WTC11 (cell line): ENCODE results near the gene CRELD2. TPM values are rescaled to one million over a fixed set of nuclear protein-coding genes. Genes with fewer than 3 reads are reported as not detected.

Experiments used
- ATAC-seq: fragments of 200-7000 bp; cut with Tn5 transposase; 2 replicates; pipeline ENCODE4 v1.10.0; 2021; ENCODE audit warnings: mild to moderate bottlenecking, moderate library complexity
- CTCF ChIA-PET: fragments of 300-600 bp; sonication (Branson Sonifier 250); formaldehyde crosslinking; loops from one replicate; lab custom pipeline; 2021; ENCODE audit warnings: antibody characterized with exemption; lab: Charles Lee
- POLR2A ChIA-PET: fragments of 350-600 bp; sonication (Branson Sonifier 250); formaldehyde crosslinking; loops from one replicate; lab custom pipeline; 2021; ENCODE audit warnings: antibody characterized with exemption; lab: Charles Lee
- DNase-seq: peaks from one replicate; pipeline ENCODE4 v3.0.0; 2021; ENCODE audit warnings: low spot score
- H3K27ac Mint-ChIP-seq: 2 replicates; pipeline ENCODE4 v1.8.0; 2021; ENCODE audit warnings: mixed read lengths
- H3K27me3 Mint-ChIP-seq: 2 replicates; pipeline ENCODE4 v1.8.0; 2021; ENCODE audit warnings: low read depth, mild to moderate bottlenecking, moderate library complexity, mixed read lengths
- H3K36me3 Mint-ChIP-seq: 2 replicates; pipeline ENCODE4 v1.8.0; 2021; ENCODE audit warnings: mixed read lengths
- H3K4me1 Mint-ChIP-seq: 2 replicates; pipeline ENCODE4 v1.8.0; 2022; ENCODE audit warnings: mixed read lengths
- H3K4me3 Mint-ChIP-seq: 2 replicates; pipeline ENCODE4 v1.8.0; 2021; ENCODE audit warnings: mild to moderate bottlenecking, moderate library complexity, mixed read lengths
- H3K9me3 Mint-ChIP-seq: 2 replicates; pipeline ENCODE4 v1.8.0; 2021; ENCODE audit warnings: mixed read lengths
- CBFB ChIP-seq: sonication (generic); formaldehyde crosslinking; IDR thresholded peaks from 2 replicates; pipeline ENCODE4 v1.8.1; 2022; ENCODE audit warnings: mild to moderate bottlenecking, low read depth, missing genetic modification reagents
- FOXJ3 ChIP-seq: sonication (generic); formaldehyde crosslinking; IDR thresholded peaks from 2 replicates; pipeline ENCODE4 v1.9.0; 2021; ENCODE audit warnings: missing genetic modification reagents, mild to moderate bottlenecking, borderline replicate concordance
- GTF2I ChIP-seq: fragments of 250-450 bp; sonication (Bioruptor Pico); conservative IDR thresholded peaks from 2 replicates; pipeline ENCODE4 v1.4.0; 2021; ENCODE audit warnings: mild to moderate bottlenecking
- MYBL2 ChIP-seq: sonication (generic); formaldehyde crosslinking; IDR thresholded peaks from 2 replicates; pipeline ENCODE4 v1.8.1; 2023; ENCODE audit warnings: mild to moderate bottlenecking, moderate library complexity, missing genetic modification reagents
- NFATC4 ChIP-seq: fragments of 250-450 bp; sonication (Bioruptor Pico); IDR thresholded peaks from 2 replicates; pipeline ENCODE4 v1.9.0; 2021; ENCODE audit warnings: mild to moderate bottlenecking
- SP1 ChIP-seq: sonication (generic); formaldehyde crosslinking; conservative IDR thresholded peaks from 2 replicates; pipeline ENCODE4 v1.8.1; 2022; ENCODE audit warnings: missing genetic modification reagents
- TCF7 ChIP-seq: sonication (generic); formaldehyde crosslinking; IDR thresholded peaks from 2 replicates; pipeline ENCODE4 v1.8.0; 2022; ENCODE audit warnings: mild to moderate bottlenecking, low read depth, missing genetic modification reagents, moderate library complexity
- ZNF263 ChIP-seq: sonication (generic); formaldehyde crosslinking; IDR thresholded peaks from 2 replicates; pipeline ENCODE4 v1.8.1; 2022; ENCODE audit warnings: low read depth, mild to moderate bottlenecking, moderate library complexity, missing genetic modification reagents
- total RNA-seq: library from RNA; stranded (reverse); gene quantifications from 3 replicates; pipeline ENCODE4 v1.2.3, GENCODE V29; 2021
- TF ChIP-seq, protein P1 (sequence below): sonication (generic); formaldehyde crosslinking; IDR thresholded peaks from 2 replicates; pipeline ENCODE4 v1.8.0; 2022; ENCODE audit warnings: mild to moderate bottlenecking, missing genetic modification reagents
- TF ChIP-seq, protein P2 (sequence below): fragments of 200-600 bp; IDR thresholded peaks from 2 replicates; pipeline ENCODE4 v1.8.0; 2022; ENCODE audit warnings: antibody characterized with exemption
- TF ChIP-seq, protein P3 (sequence below): fragments of 250-450 bp; sonication (Bioruptor Pico); IDR thresholded peaks from 2 replicates; pipeline ENCODE4 v1.9.0; 2021; ENCODE audit warnings: mild to moderate bottlenecking
- TF ChIP-seq, protein P4 (sequence below): sonication (generic); formaldehyde crosslinking; IDR thresholded peaks from 2 replicates; pipeline ENCODE4 v1.8.1; 2022; ENCODE audit warnings: mild to moderate bottlenecking, missing genetic modification reagents, moderate library complexity, borderline replicate concordance
- TF ChIP-seq, protein P5 (sequence below): sonication (generic); formaldehyde crosslinking; IDR thresholded peaks from 2 replicates; pipeline ENCODE4 v1.8.1; 2023; ENCODE audit warnings: mild to moderate bottlenecking, missing genetic modification reagents, moderate library complexity
- TF ChIP-seq, protein P6 (sequence below): fragments of 250-450 bp; sonication (Bioruptor Pico); conservative IDR thresholded peaks from 2 replicates; pipeline ENCODE4 v1.9.0; 2021; ENCODE audit warnings: mild to moderate bottlenecking
- TF ChIP-seq, protein P7 (sequence below): sonication (generic); formaldehyde crosslinking; IDR thresholded peaks from 2 replicates; pipeline ENCODE4 v1.8.1; 2023; ENCODE audit warnings: mild to moderate bottlenecking, missing genetic modification reagents

CRELD2 gene
- total RNA-seq, 1 experiment from 2014 or later: 42.8 TPM

DNA sequence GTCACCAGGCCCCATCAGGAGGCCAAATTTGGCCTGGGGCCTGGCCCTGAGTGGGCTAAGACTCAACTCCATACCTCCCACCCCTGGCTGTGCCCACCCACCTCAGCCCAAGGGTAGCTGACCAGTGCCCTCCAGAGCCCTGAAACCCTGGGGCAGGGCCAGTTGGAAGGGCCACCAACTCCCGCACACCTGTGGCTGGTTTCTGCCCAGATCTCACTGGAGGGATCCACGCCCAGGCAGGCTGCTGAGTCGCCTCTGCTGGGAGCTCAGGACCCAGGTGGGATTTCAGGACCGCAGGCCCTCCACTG, 33.2 kb downstream of the CRELD2 start (continued):
- TF ChIP-seq, protein P1, sequence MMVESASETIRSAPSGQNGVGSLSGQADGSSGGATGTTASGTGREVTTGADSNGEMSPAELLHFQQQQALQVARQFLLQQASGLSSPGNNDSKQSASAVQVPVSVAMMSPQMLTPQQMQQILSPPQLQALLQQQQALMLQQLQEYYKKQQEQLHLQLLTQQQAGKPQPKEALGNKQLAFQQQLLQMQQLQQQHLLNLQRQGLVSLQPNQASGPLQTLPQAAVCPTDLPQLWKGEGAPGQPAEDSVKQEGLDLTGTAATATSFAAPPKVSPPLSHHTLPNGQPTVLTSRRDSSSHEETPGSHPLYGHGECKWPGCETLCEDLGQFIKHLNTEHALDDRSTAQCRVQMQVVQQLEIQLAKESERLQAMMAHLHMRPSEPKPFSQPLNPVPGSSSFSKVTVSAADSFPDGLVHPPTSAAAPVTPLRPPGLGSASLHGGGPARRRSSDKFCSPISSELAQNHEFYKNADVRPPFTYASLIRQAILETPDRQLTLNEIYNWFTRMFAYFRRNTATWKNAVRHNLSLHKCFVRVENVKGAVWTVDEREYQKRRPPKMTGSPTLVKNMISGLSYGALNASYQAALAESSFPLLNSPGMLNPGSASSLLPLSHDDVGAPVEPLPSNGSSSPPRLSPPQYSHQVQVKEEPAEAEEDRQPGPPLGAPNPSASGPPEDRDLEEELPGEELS (CRISPR knock-in tag): no peak
- TF ChIP-seq, protein P2, sequence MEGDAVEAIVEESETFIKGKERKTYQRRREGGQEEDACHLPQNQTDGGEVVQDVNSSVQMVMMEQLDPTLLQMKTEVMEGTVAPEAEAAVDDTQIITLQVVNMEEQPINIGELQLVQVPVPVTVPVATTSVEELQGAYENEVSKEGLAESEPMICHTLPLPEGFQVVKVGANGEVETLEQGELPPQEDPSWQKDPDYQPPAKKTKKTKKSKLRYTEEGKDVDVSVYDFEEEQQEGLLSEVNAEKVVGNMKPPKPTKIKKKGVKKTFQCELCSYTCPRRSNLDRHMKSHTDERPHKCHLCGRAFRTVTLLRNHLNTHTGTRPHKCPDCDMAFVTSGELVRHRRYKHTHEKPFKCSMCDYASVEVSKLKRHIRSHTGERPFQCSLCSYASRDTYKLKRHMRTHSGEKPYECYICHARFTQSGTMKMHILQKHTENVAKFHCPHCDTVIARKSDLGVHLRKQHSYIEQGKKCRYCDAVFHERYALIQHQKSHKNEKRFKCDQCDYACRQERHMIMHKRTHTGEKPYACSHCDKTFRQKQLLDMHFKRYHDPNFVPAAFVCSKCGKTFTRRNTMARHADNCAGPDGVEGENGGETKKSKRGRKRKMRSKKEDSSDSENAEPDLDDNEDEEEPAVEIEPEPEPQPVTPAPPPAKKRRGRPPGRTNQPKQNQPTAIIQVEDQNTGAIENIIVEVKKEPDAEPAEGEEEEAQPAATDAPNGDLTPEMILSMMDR: no peak
- TF ChIP-seq SP1 (CRISPR knock-in tag) (no peak), MYBL2 (CRISPR knock-in tag) (no peak), CBFB (CRISPR knock-in tag) (no peak)
- TF ChIP-seq, protein P3, sequence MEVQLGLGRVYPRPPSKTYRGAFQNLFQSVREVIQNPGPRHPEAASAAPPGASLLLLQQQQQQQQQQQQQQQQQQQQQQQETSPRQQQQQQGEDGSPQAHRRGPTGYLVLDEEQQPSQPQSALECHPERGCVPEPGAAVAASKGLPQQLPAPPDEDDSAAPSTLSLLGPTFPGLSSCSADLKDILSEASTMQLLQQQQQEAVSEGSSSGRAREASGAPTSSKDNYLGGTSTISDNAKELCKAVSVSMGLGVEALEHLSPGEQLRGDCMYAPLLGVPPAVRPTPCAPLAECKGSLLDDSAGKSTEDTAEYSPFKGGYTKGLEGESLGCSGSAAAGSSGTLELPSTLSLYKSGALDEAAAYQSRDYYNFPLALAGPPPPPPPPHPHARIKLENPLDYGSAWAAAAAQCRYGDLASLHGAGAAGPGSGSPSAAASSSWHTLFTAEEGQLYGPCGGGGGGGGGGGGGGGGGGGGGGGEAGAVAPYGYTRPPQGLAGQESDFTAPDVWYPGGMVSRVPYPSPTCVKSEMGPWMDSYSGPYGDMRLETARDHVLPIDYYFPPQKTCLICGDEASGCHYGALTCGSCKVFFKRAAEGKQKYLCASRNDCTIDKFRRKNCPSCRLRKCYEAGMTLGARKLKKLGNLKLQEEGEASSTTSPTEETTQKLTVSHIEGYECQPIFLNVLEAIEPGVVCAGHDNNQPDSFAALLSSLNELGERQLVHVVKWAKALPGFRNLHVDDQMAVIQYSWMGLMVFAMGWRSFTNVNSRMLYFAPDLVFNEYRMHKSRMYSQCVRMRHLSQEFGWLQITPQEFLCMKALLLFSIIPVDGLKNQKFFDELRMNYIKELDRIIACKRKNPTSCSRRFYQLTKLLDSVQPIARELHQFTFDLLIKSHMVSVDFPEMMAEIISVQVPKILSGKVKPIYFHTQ (CRISPR knock-in tag): no peak

DNA sequence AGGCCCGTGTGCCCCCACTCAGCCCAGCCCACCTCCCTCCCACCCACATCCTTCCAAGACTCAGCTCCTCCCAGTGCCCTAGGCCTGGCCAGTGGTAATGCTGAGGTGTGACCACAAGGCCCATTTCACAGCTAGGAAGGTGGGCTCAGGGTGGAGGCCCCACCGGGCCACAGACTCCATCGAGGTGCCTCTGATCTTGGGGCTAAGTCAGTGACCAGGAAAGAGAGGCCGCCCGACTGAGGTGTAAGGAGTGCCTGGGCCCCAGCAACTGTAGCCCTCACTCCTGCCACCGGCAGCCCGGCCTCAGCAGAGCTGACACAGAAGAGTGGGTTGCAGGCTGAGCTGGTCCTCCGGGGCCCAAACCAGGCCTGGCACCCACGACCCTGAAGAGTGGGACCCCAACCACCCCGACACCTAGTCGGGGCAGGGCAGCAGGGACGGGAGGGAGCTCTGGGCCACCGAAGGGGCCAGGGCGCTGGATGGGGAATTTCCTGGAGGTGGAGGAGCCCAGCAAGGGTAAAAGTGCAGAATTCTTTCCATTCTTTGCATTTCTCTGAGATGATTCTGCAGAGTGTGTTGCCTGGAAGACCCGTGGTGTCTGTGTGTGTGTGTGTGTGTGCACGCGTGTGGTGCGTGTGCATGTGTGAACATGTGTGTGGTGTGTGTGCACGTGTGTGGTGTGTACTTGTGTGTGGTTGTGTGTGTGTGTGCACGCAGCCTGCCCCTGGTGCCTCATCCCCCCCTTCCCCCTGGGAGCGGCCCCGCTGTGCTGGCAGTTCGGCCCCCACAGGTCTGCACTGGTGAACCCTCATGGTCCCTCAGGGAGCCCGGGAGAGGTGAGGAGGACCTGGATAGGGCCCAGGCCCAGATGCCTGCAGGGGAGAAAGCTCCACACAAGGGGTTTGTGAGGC, 33.8 kb downstream of the CRELD2 start:
- no peaks in the 10 kb centered on the region for H3K9me3 Mint-ChIP-seq
- ChIA-PET POLR2A (interaction anchor here (1.0 kb wide), 1 partner anchor 130 kb away, joined by 3 read pairs; no protein-coding TSS in a partner anchor), CTCF (interaction anchor here (0.6 to 3.6 kb wide), 7 partner anchors 10 to 192 kb away, joined by 3 to 15 read pairs (median 7); no protein-coding TSS in a partner anchor)
- H3K27ac Mint-ChIP-seq: no peak overlapping the region
- no peaks in the 10 kb centered on the region for H3K27me3 Mint-ChIP-seq
- DNase-seq (no peak), ATAC-seq (no peak)
- no peaks in the 10 kb centered on the region; the same call in 1 of the 2 replicates for H3K4me1 Mint-ChIP-seq
- H3K36me3 Mint-ChIP-seq: no peaks in the 10 kb centered on the region
- H3K4me3 Mint-ChIP-seq: no peak overlapping the region
- TF ChIP-seq CBFB (CRISPR knock-in tag) (no peak), GTF2I (CRISPR knock-in tag) (no peak), SP1 (CRISPR knock-in tag) (no peak), TCF7 (CRISPR knock-in tag) (no peak), MYBL2 (CRISPR knock-in tag) (no peak), ZNF263 (CRISPR knock-in tag) (no peak), FOXJ3 (no peak), NFATC4 (CRISPR knock-in tag) (no peak)
- TF ChIP-seq, protein P4, sequence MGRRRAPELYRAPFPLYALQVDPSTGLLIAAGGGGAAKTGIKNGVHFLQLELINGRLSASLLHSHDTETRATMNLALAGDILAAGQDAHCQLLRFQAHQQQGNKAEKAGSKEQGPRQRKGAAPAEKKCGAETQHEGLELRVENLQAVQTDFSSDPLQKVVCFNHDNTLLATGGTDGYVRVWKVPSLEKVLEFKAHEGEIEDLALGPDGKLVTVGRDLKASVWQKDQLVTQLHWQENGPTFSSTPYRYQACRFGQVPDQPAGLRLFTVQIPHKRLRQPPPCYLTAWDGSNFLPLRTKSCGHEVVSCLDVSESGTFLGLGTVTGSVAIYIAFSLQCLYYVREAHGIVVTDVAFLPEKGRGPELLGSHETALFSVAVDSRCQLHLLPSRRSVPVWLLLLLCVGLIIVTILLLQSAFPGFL (CRISPR knock-in tag): no peak
- TF ChIP-seq, protein P5, sequence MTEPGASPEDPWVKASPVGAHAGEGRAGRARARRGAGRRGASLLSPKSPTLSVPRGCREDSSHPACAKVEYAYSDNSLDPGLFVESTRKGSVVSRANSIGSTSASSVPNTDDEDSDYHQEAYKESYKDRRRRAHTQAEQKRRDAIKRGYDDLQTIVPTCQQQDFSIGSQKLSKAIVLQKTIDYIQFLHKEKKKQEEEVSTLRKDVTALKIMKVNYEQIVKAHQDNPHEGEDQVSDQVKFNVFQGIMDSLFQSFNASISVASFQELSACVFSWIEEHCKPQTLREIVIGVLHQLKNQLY (CRISPR knock-in tag): no peak
- TF ChIP-seq, protein P6, sequence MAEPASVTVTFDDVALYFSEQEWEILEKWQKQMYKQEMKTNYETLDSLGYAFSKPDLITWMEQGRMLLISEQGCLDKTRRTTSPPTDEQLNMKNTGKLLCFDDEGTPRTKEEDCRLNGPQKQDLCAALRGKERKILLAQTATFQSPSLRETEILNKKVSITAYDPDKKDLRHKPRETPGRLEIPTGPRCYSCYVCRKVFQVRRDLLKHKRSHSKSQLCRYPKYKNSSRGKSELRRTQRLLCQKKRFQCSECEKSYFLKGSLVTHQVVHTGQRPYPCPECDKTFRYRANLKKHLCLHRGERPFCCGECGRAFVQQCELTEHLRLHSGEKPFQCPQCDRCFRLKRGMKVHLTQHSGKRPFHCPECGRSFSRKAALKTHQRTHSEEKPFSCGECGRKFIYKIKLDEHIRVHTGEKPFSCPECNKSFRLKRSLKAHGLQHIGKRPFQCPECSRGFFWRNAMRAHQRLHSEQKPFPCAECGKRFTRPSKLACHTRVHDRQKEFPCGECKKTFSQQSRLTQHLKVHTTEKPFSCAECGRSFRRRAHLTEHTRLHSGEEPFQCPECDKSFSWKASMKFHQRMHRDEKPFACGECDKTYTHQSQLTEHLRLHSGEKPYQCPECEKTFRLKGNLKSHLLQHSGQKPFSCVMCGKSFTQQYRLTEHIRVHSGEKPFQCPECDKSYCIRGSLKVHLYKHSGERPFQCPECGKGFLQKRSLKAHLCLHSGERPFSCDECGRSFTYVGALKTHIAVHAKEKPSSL (CRISPR knock-in tag): no peak
- TF ChIP-seq, protein P2: no peak
- TF ChIP-seq, protein P1 (CRISPR knock-in tag): no peak
- TF ChIP-seq, protein P7, sequence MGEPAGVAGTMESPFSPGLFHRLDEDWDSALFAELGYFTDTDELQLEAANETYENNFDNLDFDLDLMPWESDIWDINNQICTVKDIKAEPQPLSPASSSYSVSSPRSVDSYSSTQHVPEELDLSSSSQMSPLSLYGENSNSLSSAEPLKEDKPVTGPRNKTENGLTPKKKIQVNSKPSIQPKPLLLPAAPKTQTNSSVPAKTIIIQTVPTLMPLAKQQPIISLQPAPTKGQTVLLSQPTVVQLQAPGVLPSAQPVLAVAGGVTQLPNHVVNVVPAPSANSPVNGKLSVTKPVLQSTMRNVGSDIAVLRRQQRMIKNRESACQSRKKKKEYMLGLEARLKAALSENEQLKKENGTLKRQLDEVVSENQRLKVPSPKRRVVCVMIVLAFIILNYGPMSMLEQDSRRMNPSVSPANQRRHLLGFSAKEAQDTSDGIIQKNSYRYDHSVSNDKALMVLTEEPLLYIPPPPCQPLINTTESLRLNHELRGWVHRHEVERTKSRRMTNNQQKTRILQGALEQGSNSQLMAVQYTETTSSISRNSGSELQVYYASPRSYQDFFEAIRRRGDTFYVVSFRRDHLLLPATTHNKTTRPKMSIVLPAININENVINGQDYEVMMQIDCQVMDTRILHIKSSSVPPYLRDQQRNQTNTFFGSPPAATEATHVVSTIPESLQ (CRISPR knock-in tag): no peak
